Ishikawa (cell line): ENCODE data around the gene ATP13A3.

ENCODE experiments used
- EP300 ChIP-seq: IDR thresholded peaks from 2 replicates; pipeline ENCODE4 v1.6.1; 2012; ENCODE audit warnings: borderline replicate concordance
- TAF1 ChIP-seq: IDR thresholded peaks from 2 replicates; pipeline ENCODE4 v1.6.1; 2012; ENCODE audit warnings: low read depth, mild to moderate bottlenecking
- TEAD4 ChIP-seq: IDR thresholded peaks from 2 replicates; pipeline ENCODE4 v1.6.1; 2012

- TF ChIP-seq EP300 (no peak), TAF1 (no peak), TEAD4 (no peak)
These were observed 87.6 kb downstream of the ATP13A3 start, which contains the start of gene GP5 for GRCh38 chr3:194399166-194399565.
